ENCODE measurements around the gene NCAPH2. TPM values are rescaled to one million over a fixed set of nuclear protein-coding genes. Genes with fewer than 3 reads are reported as not detected.

Gene NCAPH2
- total RNA-seq, 4 donors from 2014 or later, result 26.5 to 64.7 (median 41.6) TPM

DNA sequence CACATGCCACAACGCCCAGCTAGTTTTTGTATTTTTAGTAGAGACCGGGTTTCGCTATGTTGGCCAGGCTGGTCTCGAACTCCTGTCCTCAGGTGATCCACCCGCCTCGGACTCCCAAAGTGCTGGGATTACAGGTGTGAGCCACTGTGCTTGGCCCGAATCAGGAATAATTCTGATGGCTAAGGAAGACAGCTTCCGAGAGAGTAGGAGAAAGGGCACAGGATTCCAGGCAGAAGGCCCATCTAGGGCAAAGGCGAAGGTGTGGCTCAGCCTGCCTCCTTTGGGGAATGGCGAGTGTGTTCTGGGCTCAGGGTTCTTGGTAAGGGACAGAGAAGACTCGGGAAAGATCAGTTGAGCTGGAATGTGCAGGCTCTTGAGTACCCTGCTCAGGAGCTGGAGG lies 56.3 kb downstream of the NCAPH2 start:
- in situ Hi-C loops (cut with MboI; ENCODE audit: low pct_ligation_motif_present in 1 of 4, low pct_unique_long_range_greater_than_20kb in 1 of 4, low sequenced_read_pairs in 3 of 4) (no loop called here), intact Hi-C loops (cut with DNase I; ENCODE audit: low total_unique reads) (no loop called here)
- peak in 2 of 3 donors; percentile 69 to 70 for TF ChIP-seq POLR2AphosphoS5 (IDR thresholded peaks at IDR 0.05)
- TF ChIP-seq POLR2A (IDR thresholded peaks at IDR 0.05), result peak; percentile 70
- no peak for TF ChIP-seq CTCF (IDR thresholded peaks at IDR 0.05)
- TF ChIP-seq EP300 (IDR thresholded peaks at IDR 0.05; ENCODE audit: low read depth), result no peak
- Histone ChIP-seq H3K4me3 (peak overlapping the region in 1 of 4 donors; percentile 64), H3K36me3 (no peaks in the 10 kb centered on the region), H3K9me3 (no peaks in the 10 kb centered on the region), H3K27ac (peak overlapping the region; percentile 83 to 91 (median 86)), H3K27me3 (peaks cover 4% of the 10 kb centered on the region), H3K4me1 (peaks cover 4 to 33% (median 14%) of the 10 kb centered on the region in 4 donors)
- DNase-seq, result peak; percentile 63
- WGBS, 2 donors (ENCODE audit: low coverage in 1 of 2), result 62% methylated on average over 11 of the region's 11 CpGs; no CpG with 5 or more reads in 1 of the 2 donors

DNA sequence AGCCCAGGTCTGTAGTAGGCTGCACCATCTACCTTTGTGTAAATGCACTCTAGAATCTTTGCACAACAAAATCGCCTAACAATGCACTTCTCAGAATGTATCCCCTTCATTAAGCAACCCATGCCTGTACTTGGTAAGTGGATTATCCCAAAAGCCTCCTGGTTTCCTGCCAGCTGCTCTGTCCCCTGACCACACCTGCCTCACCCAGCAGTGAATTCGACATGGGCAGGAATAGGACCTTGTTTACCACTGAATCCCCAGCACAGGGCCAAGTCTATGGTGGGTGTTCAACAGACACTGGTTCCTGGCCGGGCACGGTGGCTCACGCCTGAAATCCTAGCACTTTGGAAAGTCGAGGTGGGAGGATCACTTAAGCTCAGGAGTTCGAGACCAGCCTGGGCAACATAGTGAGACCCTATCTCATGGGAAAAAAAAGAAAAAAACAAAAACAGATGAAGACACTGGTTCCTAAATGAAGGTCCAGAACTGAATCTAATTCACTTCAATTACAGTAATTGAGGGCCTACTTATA lies 59.8 kb downstream of the NCAPH2 start:
- Histone ChIP-seq H3K4me1 (peaks cover 4 to 36% (median 12%) of the 10 kb centered on the region in 4 donors), H3K27me3 (no peaks in the 10 kb centered on the region), H3K4me3 (no peak overlapping the region), H3K36me3 (no peaks in the 10 kb centered on the region), H3K27ac (no peak overlapping the region), H3K9me3 (no peaks in the 10 kb centered on the region)
- WGBS, 2 donors (ENCODE audit: low coverage in 1 of 2), result 87 to 100% methylated on average over 5 to 7 of the region's 7 CpGs
- in situ Hi-C loops (cut with MboI; ENCODE audit: low pct_ligation_motif_present in 1 of 4, low pct_unique_long_range_greater_than_20kb in 1 of 4, low sequenced_read_pairs in 3 of 4), result no loop called here
- intact Hi-C loops (cut with DNase I; ENCODE audit: low total_unique reads), result no loop called here
- no peak for TF ChIP-seq POLR2AphosphoS5 (IDR thresholded peaks at IDR 0.05)
- no peak for TF ChIP-seq EP300 (IDR thresholded peaks at IDR 0.05; ENCODE audit: low read depth)
- TF ChIP-seq CTCF (IDR thresholded peaks at IDR 0.05), result no peak
- TF ChIP-seq POLR2A (IDR thresholded peaks at IDR 0.05), result no peak
- peak; percentile 6 for DNase-seq

DNA sequence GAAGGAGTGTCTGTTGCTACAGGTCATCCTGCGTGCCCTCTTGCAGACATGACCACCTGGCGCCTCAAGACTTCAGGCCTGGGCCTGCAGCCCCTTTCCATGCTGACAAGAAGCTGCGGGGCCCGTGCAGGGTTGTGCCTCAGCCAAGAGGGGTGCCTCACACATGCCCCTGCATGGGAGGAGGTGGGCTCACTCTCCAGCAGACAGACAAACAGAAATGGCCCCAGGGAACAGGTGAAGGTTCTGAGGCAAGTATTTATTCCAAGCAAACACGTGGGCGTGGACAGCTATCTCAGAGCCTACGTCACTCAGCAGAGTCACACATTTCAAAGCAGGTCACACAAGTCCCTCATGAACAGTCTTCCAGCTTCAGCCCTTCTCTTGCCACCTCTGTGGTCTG lies 60.6 kb downstream of the NCAPH2 start:
- no peak for TF ChIP-seq EP300 (IDR thresholded peaks at IDR 0.05; ENCODE audit: low read depth)
- Histone ChIP-seq H3K4me1 (peaks cover 3 to 31% (median 7%) of the 10 kb centered on the region in 4 donors), H3K27me3 (no peaks in the 10 kb centered on the region), H3K9me3 (no peaks in the 10 kb centered on the region), H3K4me3 (no peak overlapping the region), H3K27ac (peak overlapping the region; percentile 21 to 48 (median 22)), H3K36me3 (no peaks in the 10 kb centered on the region)
- intact Hi-C loops (cut with DNase I; ENCODE audit: low total_unique reads) (no loop called here), in situ Hi-C loops (cut with MboI; ENCODE audit: low pct_ligation_motif_present in 1 of 4, low pct_unique_long_range_greater_than_20kb in 1 of 4, low sequenced_read_pairs in 3 of 4) (no loop called here)
- DNase-seq, result peak; percentile 49
- 75% methylated on average over 7 of the region's 7 CpGs; no CpG with 5 or more reads in 1 of the 2 donors for WGBS, 2 donors (ENCODE audit: low coverage in 1 of 2)

DNA sequence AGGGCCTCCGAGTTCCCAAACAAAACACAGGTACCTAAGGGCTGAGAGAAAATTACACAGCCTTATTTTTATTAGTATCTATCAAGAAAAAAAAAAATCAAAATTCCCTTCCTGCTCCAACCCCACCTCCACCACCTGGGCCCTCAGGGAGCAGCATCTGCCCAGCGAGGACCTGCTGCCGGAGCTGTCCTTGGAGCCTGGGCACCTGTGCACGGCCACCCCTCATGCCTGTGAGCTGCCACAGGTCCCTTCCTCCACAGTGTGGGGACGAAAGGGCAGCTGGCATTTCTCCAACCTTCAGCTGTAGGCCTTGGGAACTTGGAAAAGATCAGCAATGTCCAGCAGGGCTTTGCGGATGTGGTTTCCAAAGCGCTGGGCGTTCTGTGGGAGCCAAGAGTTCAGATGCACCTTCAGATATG lies 61.0 kb downstream of the NCAPH2 start:
- in situ Hi-C loops (cut with MboI; ENCODE audit: low pct_ligation_motif_present in 1 of 4, low pct_unique_long_range_greater_than_20kb in 1 of 4, low sequenced_read_pairs in 3 of 4) (no loop called here), intact Hi-C loops (cut with DNase I; ENCODE audit: low total_unique reads) (no loop called here)
- Histone ChIP-seq H3K36me3 (no peaks in the 10 kb centered on the region), H3K27me3 (no peaks in the 10 kb centered on the region), H3K27ac (peak overlapping the region; percentile 21 to 48 (median 22)), H3K4me3 (no peak overlapping the region), H3K9me3 (no peaks in the 10 kb centered on the region), H3K4me1 (peaks cover 0 to 27% (median 5%) of the 10 kb centered on the region in 4 donors)
- WGBS, 2 donors (ENCODE audit: low coverage in 1 of 2), result 68 to 74% methylated on average over 3 to 8 of the region's 8 CpGs
- DNase-seq, result peak; percentile 43
- no peak for TF ChIP-seq CTCF (IDR thresholded peaks at IDR 0.05)
- no peak for TF ChIP-seq POLR2A (IDR thresholded peaks at IDR 0.05)
- TF ChIP-seq POLR2AphosphoS5 (IDR thresholded peaks at IDR 0.05), result no peak
- TF ChIP-seq EP300 (IDR thresholded peaks at IDR 0.05; ENCODE audit: low read depth), result no peak
